H9 (cell line): ENCODE measurements around the gene TBC1D5. TPM values are rescaled to one million over a fixed set of nuclear protein-coding genes. Genes with fewer than 3 reads are reported as not detected.

Source experiments
- DNase-seq: peaks from one replicate; pipeline ENCODE4 v3.0.0-alpha.2; 2017
- H2AFZ ChIP-seq: one replicate; pipeline ENCODE4 v1.6.1; 2013; ENCODE audit warnings: mild to moderate bottlenecking, low read length, control low read depth, moderate library complexity
- H2AK5ac ChIP-seq: 2 replicates; pipeline ENCODE4 v1.6.1; 2013; ENCODE audit warnings: low read length, control low read depth, mixed read lengths; ENCODE audit not compliant: insufficient read length
- H2BK120ac ChIP-seq: one replicate; pipeline ENCODE4 v1.6.1; 2013; ENCODE audit warnings: low read depth, mild to moderate bottlenecking, low read length, control low read depth, inconsistent platforms; ENCODE audit not compliant: poor library complexity, severe bottlenecking
- H2BK12ac ChIP-seq: 2 replicates; pipeline ENCODE4 v1.6.1; 2013; ENCODE audit warnings: low read length, control low read depth, mixed read lengths, low read depth; ENCODE audit not compliant: insufficient read length
- H2BK15ac ChIP-seq: 2 replicates; pipeline ENCODE4 v1.6.1; 2013; ENCODE audit warnings: low read depth, low read length, control low read depth
- H2BK20ac ChIP-seq: one replicate; pipeline ENCODE4 v1.6.1; 2013; ENCODE audit warnings: low read depth, mild to moderate bottlenecking, low read length, control low read depth, inconsistent platforms; ENCODE audit not compliant: poor library complexity, severe bottlenecking
- H2BK5ac ChIP-seq: 2 replicates; pipeline ENCODE4 v1.6.1; 2013; ENCODE audit warnings: low read length, control low read depth, mixed read lengths; ENCODE audit not compliant: insufficient read length
- H3K14ac ChIP-seq: 2 replicates; pipeline ENCODE4 v1.6.1; 2013; ENCODE audit warnings: low read length, control low read depth; ENCODE audit not compliant: insufficient read depth
- H3K18ac ChIP-seq: 2 replicates; pipeline ENCODE4 v1.6.1; 2013; ENCODE audit warnings: low read depth, mild to moderate bottlenecking, mixed read lengths, low read length, control low read depth; ENCODE audit not compliant: insufficient read length
- H3K23ac ChIP-seq: 2 replicates; pipeline ENCODE4 v1.6.1; 2013; ENCODE audit warnings: low read length, control low read depth, mixed read lengths, low read depth; ENCODE audit not compliant: insufficient read length
- H3K23me2 ChIP-seq: 2 replicates; pipeline ENCODE4 v1.6.1; 2013; ENCODE audit warnings: low read depth, mild to moderate bottlenecking, mixed read lengths, low read length, control low read depth; ENCODE audit not compliant: insufficient read length, poor library complexity, severe bottlenecking
- H3K27ac ChIP-seq: 2 replicates; pipeline ENCODE4 v1.5.1; 2013; ENCODE audit warnings: low read length, control low read depth, mixed read lengths, low read depth; ENCODE audit not compliant: insufficient read length
- H3K27me3 ChIP-seq: 2 replicates; pipeline ENCODE4 v1.6.1; 2013; ENCODE audit warnings: low read length, control low read depth, inconsistent platforms; ENCODE audit not compliant: insufficient read depth
- H3K4ac ChIP-seq: 2 replicates; pipeline ENCODE4 v1.6.1; 2013; ENCODE audit warnings: low read depth, mild to moderate bottlenecking, control low read depth, inconsistent platforms, low read length, moderate library complexity
- H3K4me1 ChIP-seq: 2 replicates; pipeline ENCODE4 v1.6.1; 2013; ENCODE audit warnings: low read length, control low read depth, inconsistent platforms; ENCODE audit not compliant: insufficient read depth
- H3K4me2 ChIP-seq: 2 replicates; pipeline ENCODE4 v1.6.1; 2013; ENCODE audit warnings: low read length, control low read depth, mixed read lengths; ENCODE audit not compliant: insufficient read length, insufficient read depth
- H3K56ac ChIP-seq: 2 replicates; pipeline ENCODE4 v1.6.1; 2013; ENCODE audit warnings: low read depth, mild to moderate bottlenecking, mixed read lengths, low read length, control low read depth; ENCODE audit not compliant: insufficient read length
- H3K79me1 ChIP-seq: 2 replicates; pipeline ENCODE4 v1.6.1; 2013; ENCODE audit warnings: low read depth, mild to moderate bottlenecking, moderate library complexity, low read length, control low read depth, inconsistent platforms; ENCODE audit not compliant: insufficient read depth, poor library complexity, severe bottlenecking
- H3K79me2 ChIP-seq: 2 replicates; pipeline ENCODE4 v1.6.1; 2013; ENCODE audit warnings: low read length, control low read depth, inconsistent platforms; ENCODE audit not compliant: insufficient read depth
- H3K9ac ChIP-seq: 2 replicates; pipeline ENCODE4 v1.6.1; 2013; ENCODE audit warnings: low read length, control low read depth, mixed read lengths; ENCODE audit not compliant: insufficient read length; ENCODE audit errors: extremely low read depth
- H3K9me3 ChIP-seq: one replicate; pipeline ENCODE4 v1.6.1; 2013; ENCODE audit warnings: low read depth, low read length, inconsistent platforms; ENCODE audit not compliant: control insufficient read depth
- H3T11ph ChIP-seq: one replicate; pipeline ENCODE4 v1.6.1; 2013; ENCODE audit warnings: mild to moderate bottlenecking, low read length, control low read depth, inconsistent platforms
- H4K20me1 ChIP-seq: one replicate; pipeline ENCODE4 v1.6.1; 2013; ENCODE audit not compliant: control insufficient read depth, insufficient read length, insufficient read depth
- H4K5ac ChIP-seq: 2 replicates; pipeline ENCODE4 v1.6.1; 2013; ENCODE audit warnings: low read depth, mild to moderate bottlenecking, mixed read lengths, low read length, control low read depth; ENCODE audit not compliant: insufficient read length
- H4K8ac ChIP-seq: replicated peaks from 2 replicates; pipeline ENCODE4 v1.6.1; 2013; ENCODE audit warnings: low read length, control low read depth, mixed read lengths, low read depth; ENCODE audit not compliant: insufficient read length
- H4K91ac ChIP-seq: 2 replicates; pipeline ENCODE4 v1.6.1; 2013; ENCODE audit warnings: low read depth, mild to moderate bottlenecking, moderate library complexity, mixed read lengths, low read length, control low read depth; ENCODE audit not compliant: insufficient read length
- H3K27ac Mint-ChIP-seq, 3 experiments: 2 replicates in 2 of 3; 3 replicates in 1 of 3; pipeline ENCODE4 v1.8.0; 2020 to 2021; ENCODE audit warnings: mixed read lengths in 3 of 3, mild to moderate bottlenecking in 1 of 3, moderate library complexity in 1 of 3
- H3K27me3 Mint-ChIP-seq: 2 replicates; pipeline ENCODE4 v1.8.0; 2021; ENCODE audit warnings: low read depth, mild to moderate bottlenecking, moderate library complexity, mixed read lengths
- H3K36me3 Mint-ChIP-seq, 3 experiments: 2 replicates in 2 of 3; 3 replicates in 1 of 3; pipeline ENCODE4 v1.8.0; 2020 to 2021; ENCODE audit warnings: low read depth in 3 of 3, mixed read lengths in 3 of 3; ENCODE audit not compliant: insufficient read depth in 1 of 3
- H3K4me1 Mint-ChIP-seq, 2 experiments: 2 replicates each; pipeline ENCODE4 v1.8.0; 2020; ENCODE audit warnings: mixed read lengths in 2 of 2
- H3K4me3 Mint-ChIP-seq, 2 experiments: 2 replicates in 1 of 2; 3 replicates in 1 of 2; pipeline ENCODE4 v1.8.0; 2020 to 2021; ENCODE audit warnings: mild to moderate bottlenecking in 2 of 2, mixed read lengths in 2 of 2, moderate library complexity in 1 of 2
- H3K9me3 Mint-ChIP-seq, 2 experiments: 2 replicates in 1 of 2; 3 replicates in 1 of 2; pipeline ENCODE4 v1.8.0; 2020; ENCODE audit warnings: mild to moderate bottlenecking in 2 of 2, mixed read lengths in 2 of 2, moderate library complexity in 1 of 2
- CTCF ChIP-seq: fragments of 200-600 bp; sonication (generic); conservative IDR thresholded peaks from 3 replicates; pipeline ENCODE4 v1.8.0; 2021; ENCODE audit warnings: antibody characterized with exemption, mild to moderate bottlenecking
- total RNA-seq: library from RNA; stranded (reverse); gene quantifications from 2 replicates; pipeline ENCODE4 v1.2.1, GENCODE V29; 2021

TBC1D5 gene
- total RNA-seq, 1 experiment from 2014 or later: 25.0 TPM

GRCh38 chr3:17489139-17489538 lies 253.3 kb downstream of the TBC1D5 start:
- 0 out of 4 replicates have a peak, but pooled peaks cover 0 to 2% of the 10 kb centered on the region in 2 experiments for H3K4me1 Mint-ChIP-seq
- Histone ChIP-seq H3K9ac (no peak overlapping the region), H3K4ac (no peak overlapping the region), H2BK20ac (no peak overlapping the region), H2BK15ac (no peak overlapping the region), H3T11ph (no peak overlapping the region), H3K4me2 (no peak overlapping the region), H3K23ac (no peak overlapping the region), H3K18ac (no peak overlapping the region), H3K27me3 (no peaks in the 10 kb centered on the region), H3K56ac (no peak overlapping the region), H2BK12ac (no peak overlapping the region), H3K14ac (no peak overlapping the region), H4K20me1 (no peaks in the 10 kb centered on the region), H3K23me2 (no peaks in the 10 kb centered on the region), H4K8ac (no peak overlapping the region), H2BK5ac (no peak overlapping the region), H4K5ac (no peak overlapping the region), H4K91ac (no peak overlapping the region), H3K27ac (no peak overlapping the region), H2BK120ac (no peak overlapping the region), H3K9me3 (no peaks in the 10 kb centered on the region), H3K79me1 (no peaks in the 10 kb centered on the region), H2AK5ac (no peak overlapping the region), H3K79me2 (no peaks in the 10 kb centered on the region), H3K4me1 (no peaks in the 10 kb centered on the region), H2AFZ (no peak overlapping the region)
- no peak for DNase-seq
- no peaks in the 10 kb centered on the region for H3K27me3 Mint-ChIP-seq
- H3K27ac Mint-ChIP-seq: no peak overlapping the region
- H3K36me3 Mint-ChIP-seq: peaks cover 19 to 36% (median 26%) of the 10 kb centered on the region in 3 experiments
- TF ChIP-seq CTCF: no peak
- H3K9me3 Mint-ChIP-seq: peaks cover 29 to 39% of the 10 kb centered on the region in 2 experiments
- H3K4me3 Mint-ChIP-seq: no peak overlapping the region
